Measurements from ENCODE around the gene VOPP1.

The VOPP1 gene

GRCh38 chr7:55468495-55468894 lies 103.8 kb downstream of the VOPP1 start:
- 0 out of 2 replicates have a peak, but pooled peaks cover 5% of the 10 kb centered on the region for H3K36me3 ChIP-seq (ENCODE audit: low read length)
- H3K4me3 ChIP-seq (ENCODE audit: insufficient read depth, low read length, poor library complexity, severe bottlenecking), result no peak overlapping the region
- no peaks in the 10 kb centered on the region for H3K27me3 ChIP-seq (ENCODE audit: low read length)

GRCh38 chr7:55467047-55467593 lies 105.2 kb downstream of the VOPP1 start:
- Histone ChIP-seq H3F3A (ENCODE audit: insufficient read depth) (peaks cover 7% of the 10 kb centered on the region; the same call in 1 of the 2 replicates), H3K36me3 (ENCODE audit: low read length) (0 out of 2 replicates have a peak, but pooled peaks cover 5% of the 10 kb centered on the region), H3K79me2 (ENCODE audit: insufficient read depth, low read length) (no peaks in the 10 kb centered on the region), H3K9ac (ENCODE audit: low read length) (no peak overlapping the region), H3K27me3 (ENCODE audit: low read length) (no peaks in the 10 kb centered on the region), H4K20me1 (ENCODE audit: low read depth, low read length) (no peaks in the 10 kb centered on the region), H3K4me3 (ENCODE audit: insufficient read depth, low read length, poor library complexity, severe bottlenecking) (no peak overlapping the region), H2AFZ (ENCODE audit: low read depth, low read length, severe bottlenecking) (no peak overlapping the region), H3K4me2 (ENCODE audit: low read depth, low read length, poor library complexity, severe bottlenecking) (no peak overlapping the region), H3K9me2 (replicated peaks; ENCODE audit: insufficient read depth, low read length) (no peaks in the 10 kb centered on the region), H3K9me3 (ENCODE audit: insufficient read depth, low read length) (no peaks in the 10 kb centered on the region), H3K27ac (ENCODE audit: low read depth, low read length) (no peak overlapping the region)
- TF ChIP-seq CTCF (IDR thresholded peaks at IDR 0.05; ENCODE audit: insufficient read depth, low read length, poor library complexity, severe bottlenecking), result no peak
- no peak for TF ChIP-seq EZH2phosphoT487 (conservative IDR thresholded peaks at IDR 0.05; ENCODE audit: low read length)

More at GRCh38 chr7:55468495-55468894, 103.8 kb downstream of the VOPP1 start:
- no peak overlapping the region for H3K4me2 ChIP-seq (ENCODE audit: low read depth, low read length, poor library complexity, severe bottlenecking)
- H4K20me1 ChIP-seq (ENCODE audit: low read depth, low read length), result no peaks in the 10 kb centered on the region
- no peak overlapping the region for H3K9ac ChIP-seq (ENCODE audit: low read length)
- H3K79me2 ChIP-seq (ENCODE audit: insufficient read depth, low read length), result no peaks in the 10 kb centered on the region
- H3K9me2 ChIP-seq (replicated peaks; ENCODE audit: insufficient read depth, low read length), result no peaks in the 10 kb centered on the region
- H3K9me3 ChIP-seq (ENCODE audit: insufficient read depth, low read length), result no peaks in the 10 kb centered on the region
- no peak for TF ChIP-seq CTCF (IDR thresholded peaks at IDR 0.05; ENCODE audit: insufficient read depth, low read length, poor library complexity, severe bottlenecking)
- no peak for TF ChIP-seq EZH2phosphoT487 (conservative IDR thresholded peaks at IDR 0.05; ENCODE audit: low read length)
- H3F3A ChIP-seq (ENCODE audit: insufficient read depth), result peaks cover 7% of the 10 kb centered on the region; the same call in 1 of the 2 replicates
- H2AFZ ChIP-seq (ENCODE audit: low read depth, low read length, severe bottlenecking), result no peak overlapping the region
- H3K27ac ChIP-seq (ENCODE audit: low read depth, low read length), result peak overlapping the region; percentile 88

- TF ChIP-seq CTCF (IDR thresholded peaks at IDR 0.05; ENCODE audit: insufficient read depth, low read length, poor library complexity, severe bottlenecking), result no peak
- TF ChIP-seq EZH2phosphoT487 (conservative IDR thresholded peaks at IDR 0.05; ENCODE audit: low read length), result no peak
- no peak overlapping the region for H2AFZ ChIP-seq (ENCODE audit: low read depth, low read length, severe bottlenecking)
- H3K9ac ChIP-seq (ENCODE audit: low read length), result no peak overlapping the region
- no peak overlapping the region for H3K4me3 ChIP-seq (ENCODE audit: insufficient read depth, low read length, poor library complexity, severe bottlenecking)
- H4K20me1 ChIP-seq (ENCODE audit: low read depth, low read length), result no peaks in the 10 kb centered on the region
- H3K4me2 ChIP-seq (ENCODE audit: low read depth, low read length, poor library complexity, severe bottlenecking), result no peak overlapping the region
- no peaks in the 10 kb centered on the region for H3K9me2 ChIP-seq (replicated peaks; ENCODE audit: insufficient read depth, low read length)
- no peaks in the 10 kb centered on the region for H3K27me3 ChIP-seq (ENCODE audit: low read length)
- H3K36me3 ChIP-seq (ENCODE audit: low read length), result 0 out of 2 replicates have a peak, but pooled peaks cover 5% of the 10 kb centered on the region
- peaks cover 7% of the 10 kb centered on the region; the same call in 1 of the 2 replicates for H3F3A ChIP-seq (ENCODE audit: insufficient read depth)
- no peaks in the 10 kb centered on the region for H3K9me3 ChIP-seq (ENCODE audit: insufficient read depth, low read length)
- no peaks in the 10 kb centered on the region for H3K79me2 ChIP-seq (ENCODE audit: insufficient read depth, low read length)
- no peak overlapping the region for H3K27ac ChIP-seq (ENCODE audit: low read depth, low read length)
Observed at GRCh38 chr7:55465691-55466090, 106.6 kb downstream of the VOPP1 start.
